Upper lobe of left lung (tissue), 6 donors: ENCODE results near the gene UBN1. TPM values are rescaled to one million over a fixed set of nuclear protein-coding genes. Genes with fewer than 3 reads are reported as not detected.
A peak's percentile ranks its signal among the peaks of the same experiment; 100 is the strongest.
"Not testable (repeated sequence)": the region's sequence is repeated elsewhere in the genome, so short reads cannot be mapped to it uniquely, and the experiment has no call there.

Experiments used
- ATAC-seq, 2 donors: fragments of 200-7000 bp; cut with Tn5 transposase; one replicate each; pipeline ENCODE4 v1.9.1; 2022; ENCODE audit warnings: mild to moderate bottlenecking in 2 of 2, moderate library complexity in 2 of 2; ENCODE audit not compliant: low FRiP score in 2 of 2
- DNase-seq, 2 donors: peaks; one replicate each; pipeline ENCODE4 v3.0.0-alpha.2; 2019 to 2020
- H3K27ac ChIP-seq, 4 donors: fragments of 200-600 bp; sonication (generic); one replicate each; pipeline ENCODE4 v1.5.1; 2016 to 2019
- H3K27me3 ChIP-seq, 4 donors: fragments of 200-600 bp; sonication (generic); one replicate each; pipeline ENCODE4 v1.5.1; 2017 to 2019
- H3K36me3 ChIP-seq, 4 donors: fragments of 200-600 bp; sonication (generic); one replicate each; pipeline ENCODE4 v1.5.1; 2016 to 2019
- H3K4me1 ChIP-seq, 4 donors: fragments of 200-600 bp; sonication (generic); one replicate each; pipeline ENCODE4 v1.5.1; 2018 to 2019
- H3K4me3 ChIP-seq, 4 donors: fragments of 200-600 bp; sonication (generic); one replicate each; pipeline ENCODE4 v1.5.1; 2017 to 2019; ENCODE audit warnings: mild to moderate bottlenecking in 2 of 4, moderate library complexity in 1 of 4
- H3K9me3 ChIP-seq, 4 donors: fragments of 200-600 bp; sonication (generic); one replicate each; pipeline ENCODE4 v1.5.1; 2018 to 2019
- CTCF ChIP-seq, 6 experiments: fragments of 450-650 bp in 4 of 6; fragments of 200-600 bp in 2 of 6; sonication (generic) in 2 of 6; IDR thresholded peaks; one replicate each; pipeline ENCODE4 v1.5.1; 2016 to 2019; ENCODE audit warnings: antibody characterized with exemption in 6 of 6
- EP300 ChIP-seq, 4 donors: sonication (generic); formaldehyde crosslinking; IDR thresholded peaks; one replicate each; pipeline ENCODE4 v1.5.1; 2017; ENCODE audit warnings: antibody characterized with exemption in 4 of 4, control low read depth in 2 of 4
- POLR2A ChIP-seq, 4 donors: fragments of 450-650 bp; IDR thresholded peaks; one replicate each; pipeline ENCODE4 v1.5.1; 2016 to 2017; ENCODE audit warnings: antibody characterized with exemption in 4 of 4, mild to moderate bottlenecking in 2 of 4
- POLR2AphosphoS5 ChIP-seq, 2 donors: sonication (generic); formaldehyde crosslinking; IDR thresholded peaks; one replicate each; pipeline ENCODE4 v1.5.1; 2017; ENCODE audit warnings: antibody characterized with exemption in 2 of 2
- WGBS, 2 donors: methylation state at CpG; one replicate each; pipeline ENCODE4 v1.1.5; 2017 to 2018; 5-methylcytosine and 5-hydroxymethylcytosine counted together
- total RNA-seq, 6 donors: library from RNA; depleted of rRNA in 4 of 6; stranded (reverse); fragments of >200 nt in 4 of 6; gene quantifications; one replicate each; pipeline versions ENCODE4 v1.1.0 to v1.2.1, GENCODE V29; 2016 to 2021
- donor health status: DM: no; HTN: no; CAD: no; lungs with moderate emphysema.
- donor health status: DM: no; HTN: yes; CAD: no; lungs with severe emphysema.

UBN1 gene
- total RNA-seq, 6 donors from 2014 or later = 35.7 to 49.2 (median 38.8) TPM

DNA sequence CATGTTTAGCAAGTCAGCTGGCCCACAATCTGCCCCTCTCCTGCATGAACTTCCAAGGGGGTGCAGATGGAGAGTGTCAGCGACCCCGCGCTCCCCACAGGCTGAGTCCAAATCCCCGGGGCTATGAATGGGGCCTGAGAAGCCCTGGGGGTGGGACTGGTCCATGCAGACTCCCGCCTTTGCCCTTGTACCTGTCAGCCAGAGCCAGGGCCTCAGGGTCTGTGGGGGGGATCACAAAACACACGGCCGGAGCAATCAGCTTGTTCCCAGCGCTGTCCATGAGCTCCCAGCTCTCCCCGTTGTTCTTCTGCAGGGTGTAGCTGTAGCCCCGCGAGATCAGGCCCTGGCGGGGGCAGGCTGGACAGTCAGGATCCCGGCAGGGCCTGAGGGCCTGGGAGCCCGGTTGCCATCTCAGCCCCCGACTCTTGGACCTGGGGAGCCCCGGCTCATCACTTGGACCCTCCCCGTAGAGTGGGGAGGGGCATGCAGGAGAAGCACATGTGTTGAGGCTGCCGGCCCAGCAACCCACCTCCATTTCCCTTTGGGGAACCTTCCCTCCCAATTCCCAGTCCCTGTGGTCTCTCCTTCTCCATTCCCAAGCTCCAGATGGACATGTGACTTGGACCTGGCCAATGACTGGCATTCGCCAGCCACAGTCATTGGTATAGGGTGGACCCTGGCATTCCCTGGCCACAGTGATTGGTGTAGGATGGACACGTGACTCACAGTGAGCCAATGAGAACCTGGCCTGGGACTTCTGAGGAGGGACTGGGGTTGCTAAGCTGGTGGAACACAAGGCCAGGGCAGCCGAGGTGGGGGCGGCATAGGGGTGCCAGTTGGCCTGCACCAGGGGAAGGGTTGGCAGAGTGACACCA is 47.2 kb downstream of the UBN1 start:
- no peaks in the 10 kb centered on the region for H3K9me3 ChIP-seq
- ATAC-seq (peak in 1 of 2 donors; percentile 2), DNase-seq (peak in 1 of 2 donors; percentile 40)
- no peak overlapping the region for H3K27ac ChIP-seq
- H3K4me1 ChIP-seq = peaks cover 0 to 4% (median 0%) of the 10 kb centered on the region in 4 donors
- H3K27me3 ChIP-seq = no peaks in the 10 kb centered on the region
- H3K36me3 ChIP-seq = peaks cover 8 to 84% (median 49%) of the 10 kb centered on the region in 4 donors
- TF ChIP-seq POLR2A (IDR thresholded peaks at IDR 0.05) = no peak
- no peak for TF ChIP-seq POLR2AphosphoS5 (IDR thresholded peaks at IDR 0.05)
- TF ChIP-seq CTCF (IDR thresholded peaks at IDR 0.05) = no peak
- no peak for TF ChIP-seq EP300 (IDR thresholded peaks at IDR 0.05)
- 89 to 90% methylated on average over 10 to 18 of the region's 22 CpGs for WGBS, 2 donors
- H3K4me3 ChIP-seq = no peak overlapping the region

GRCh38 chr16:4895366-4895765 is 48.1 kb downstream of the UBN1 start:
- H3K4me3 ChIP-seq = no peak overlapping the region
- H3K27ac ChIP-seq = no peak overlapping the region
- H3K4me1 ChIP-seq = peaks cover 0 to 4% (median 0%) of the 10 kb centered on the region in 4 donors
- H3K27me3 ChIP-seq = no peaks in the 10 kb centered on the region
- no peaks in the 10 kb centered on the region for H3K9me3 ChIP-seq
- ATAC-seq = no peak
- 89 to 90% methylated on average over 4 to 13 of the region's 13 CpGs for WGBS, 2 donors
- TF ChIP-seq POLR2A (IDR thresholded peaks at IDR 0.05) = no peak
- TF ChIP-seq EP300 (IDR thresholded peaks at IDR 0.05) = no peak
- no peak for TF ChIP-seq POLR2AphosphoS5 (IDR thresholded peaks at IDR 0.05)
- no peak for TF ChIP-seq CTCF (IDR thresholded peaks at IDR 0.05)
- H3K36me3 ChIP-seq = peaks cover 8 to 79% (median 44%) of the 10 kb centered on the region in 4 donors
- no peak for DNase-seq

GRCh38 chr16:4896761-4897160 is 49.5 kb downstream of the UBN1 start:
- peaks cover 5 to 78% (median 41%) of the 10 kb centered on the region in 4 donors for H3K36me3 ChIP-seq
- 83 to 91% methylated on average over 6 to 9 of the region's 9 CpGs for WGBS, 2 donors
- H3K9me3 ChIP-seq = not testable (repeated sequence)

DNA sequence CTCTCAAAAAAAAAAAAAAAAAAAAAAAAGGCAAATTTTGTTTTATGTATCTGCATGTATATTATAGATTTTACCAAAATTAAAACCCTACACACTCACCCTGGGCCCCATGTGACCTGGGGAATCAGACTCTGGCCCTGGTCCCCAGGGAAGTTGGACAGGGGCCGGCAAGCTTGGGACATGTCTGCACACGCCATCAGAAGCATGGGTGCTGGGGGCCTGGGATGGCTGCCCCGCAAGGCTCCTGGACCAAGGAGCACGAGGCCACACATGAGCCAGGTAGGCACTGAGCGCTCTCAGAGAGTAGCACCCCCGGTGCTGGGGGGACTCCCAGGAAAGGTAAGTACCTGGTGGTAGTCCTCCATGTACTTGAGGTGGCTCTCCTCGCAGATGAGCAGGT is 50.0 kb downstream of the UBN1 start:
- no peak overlapping the region for H3K27ac ChIP-seq
- no peaks in the 10 kb centered on the region for H3K9me3 ChIP-seq
- H3K4me1 ChIP-seq = peaks cover 0 to 4% (median 0%) of the 10 kb centered on the region in 4 donors
- H3K4me3 ChIP-seq = no peak overlapping the region
- 87 to 96% methylated on average over 7 of the region's 7 CpGs for WGBS, 2 donors
- H3K27me3 ChIP-seq = no peaks in the 10 kb centered on the region
- H3K36me3 ChIP-seq = peaks cover 5 to 77% (median 38%) of the 10 kb centered on the region in 4 donors
- TF ChIP-seq EP300 (IDR thresholded peaks at IDR 0.05) = no peak
- no peak for TF ChIP-seq POLR2A (IDR thresholded peaks at IDR 0.05)
- TF ChIP-seq POLR2AphosphoS5 (IDR thresholded peaks at IDR 0.05) = no peak
- TF ChIP-seq CTCF (IDR thresholded peaks at IDR 0.05) = no peak
- ATAC-seq (no peak), DNase-seq (no peak)

More at GRCh38 chr16:4896761-4897160, 49.5 kb downstream of the UBN1 start:
- DNase-seq, H3K27ac ChIP-seq, H3K27me3 ChIP-seq, ATAC-seq, H3K4me3 ChIP-seq, H3K4me1 ChIP-seq: not testable (repeated sequence)

- Histone ChIP-seq H3K27me3 (no peaks in the 10 kb centered on the region), H3K4me3 (no peak overlapping the region), H3K9me3 (no peaks in the 10 kb centered on the region), H3K27ac (no peak overlapping the region), H3K4me1 (peaks cover 0 to 4% (median 0%) of the 10 kb centered on the region in 4 donors), H3K36me3 (peaks cover 5 to 63% (median 32%) of the 10 kb centered on the region in 4 donors)
- 91 to 95% methylated on average over 13 to 28 of the region's 28 CpGs for WGBS, 2 donors
- ATAC-seq (no peak), DNase-seq (peak in 1 of 2 donors; percentile 65)
- TF ChIP-seq POLR2A (IDR thresholded peaks at IDR 0.05) = no peak
- no peak for TF ChIP-seq CTCF (IDR thresholded peaks at IDR 0.05)
- no peak for TF ChIP-seq POLR2AphosphoS5 (IDR thresholded peaks at IDR 0.05)
- TF ChIP-seq EP300 (IDR thresholded peaks at IDR 0.05) = no peak
Observed at GRCh38 chr16:4898811-4899473, 51.7 kb downstream of the UBN1 start.
